Measurements from ENCODE around the gene RAF1.
"Not testable (repeated sequence)": the region's sequence is repeated elsewhere in the genome, so short reads cannot be mapped to it uniquely, and the experiment has no call there.

RAF1 gene

GRCh38 chr3:12663936-12664908 lies at the start of gene RAF1:
Gene RAF1 (minus strand): TSS chr3:12664117. CDS start chr3:12618721, 45,396 bp downstream.
- peak within 1 kb of the TSS; percentile 94 for H2AFZ ChIP-seq (ENCODE audit: low read length, unreplicated experiment)
- peak within 1 kb of the TSS; percentile 97 for H3K4me3 ChIP-seq (ENCODE audit: low read depth, low read length)
- no peaks in the 10 kb centered on the region for H3K27me3 ChIP-seq (ENCODE audit: insufficient read depth, low read length)
- H3K4me1 ChIP-seq (ENCODE audit: control insufficient read depth, insufficient read depth, low read length, unreplicated experiment), result peaks cover 21% of the 10 kb centered on the region
- H3K27ac ChIP-seq (ENCODE audit: low read depth, low read length), result peak within 1 kb of the TSS; percentile 92
- H3K79me2 ChIP-seq (ENCODE audit: control insufficient read depth, insufficient read depth, low read length, unreplicated experiment), result peaks cover 45% of the 10 kb centered on the region
- no peaks in the 10 kb centered on the region for H3K36me3 ChIP-seq (ENCODE audit: insufficient read depth, low read length)

- Histone ChIP-seq H3K4me3 (ENCODE audit: low read depth, low read length) (no peak overlapping the region), H3K4me1 (ENCODE audit: control insufficient read depth, insufficient read depth, low read length, unreplicated experiment) (no peaks in the 10 kb centered on the region), H3K79me2 (ENCODE audit: control insufficient read depth, insufficient read depth, low read length, unreplicated experiment) (no peaks in the 10 kb centered on the region), H3K36me3 (ENCODE audit: insufficient read depth, low read length) (no peaks in the 10 kb centered on the region), H3K27me3 (ENCODE audit: insufficient read depth, low read length) (no peaks in the 10 kb centered on the region), H2AFZ (ENCODE audit: low read length, unreplicated experiment) (no peak overlapping the region), H3K27ac (ENCODE audit: low read depth, low read length) (no peak overlapping the region)
Observed at GRCh38 chr3:12710062-12710461, 46.1 kb upstream of the RAF1 start.

- H3K27me3 ChIP-seq (ENCODE audit: insufficient read depth, low read length), result no peaks in the 10 kb centered on the region
- H3K27ac ChIP-seq (ENCODE audit: low read depth, low read length), result no peak overlapping the region
- no peaks in the 10 kb centered on the region for H3K36me3 ChIP-seq (ENCODE audit: insufficient read depth, low read length)
- H3K4me3 ChIP-seq (ENCODE audit: low read depth, low read length), result no peak overlapping the region
- no peaks in the 10 kb centered on the region for H3K79me2 ChIP-seq (ENCODE audit: control insufficient read depth, insufficient read depth, low read length, unreplicated experiment)
- no peak overlapping the region for H2AFZ ChIP-seq (ENCODE audit: low read length, unreplicated experiment)
- H3K4me1 ChIP-seq (ENCODE audit: control insufficient read depth, insufficient read depth, low read length, unreplicated experiment), result no peaks in the 10 kb centered on the region
Observed at GRCh38 chr3:12709334-12709733, 45.4 kb upstream of the RAF1 start.

GRCh38 chr3:12708584-12709192 lies 44.8 kb upstream of the RAF1 start:
- Histone ChIP-seq H3K36me3 (ENCODE audit: insufficient read depth, low read length) (no peaks in the 10 kb centered on the region), H3K79me2 (ENCODE audit: control insufficient read depth, insufficient read depth, low read length, unreplicated experiment) (no peaks in the 10 kb centered on the region), H3K27me3 (ENCODE audit: insufficient read depth, low read length) (no peaks in the 10 kb centered on the region), H3K4me1 (ENCODE audit: control insufficient read depth, insufficient read depth, low read length, unreplicated experiment) (no peaks in the 10 kb centered on the region), H3K4me3 (ENCODE audit: low read depth, low read length) (no peak overlapping the region), H2AFZ (ENCODE audit: low read length, unreplicated experiment) (no peak overlapping the region), H3K27ac (ENCODE audit: low read depth, low read length) (no peak overlapping the region)

GRCh38 chr3:12707449-12707848 lies 43.5 kb upstream of the RAF1 start:
- Histone ChIP-seq H3K4me1 (ENCODE audit: control insufficient read depth, insufficient read depth, low read length, unreplicated experiment) (no peaks in the 10 kb centered on the region), H3K27me3 (ENCODE audit: insufficient read depth, low read length) (no peaks in the 10 kb centered on the region), H2AFZ (ENCODE audit: low read length, unreplicated experiment) (no peak overlapping the region), H3K79me2 (ENCODE audit: control insufficient read depth, insufficient read depth, low read length, unreplicated experiment) (no peaks in the 10 kb centered on the region), H3K27ac (ENCODE audit: low read depth, low read length) (no peak overlapping the region), H3K36me3 (ENCODE audit: insufficient read depth, low read length) (no peaks in the 10 kb centered on the region), H3K4me3 (ENCODE audit: low read depth, low read length) (no peak overlapping the region)

GRCh38 chr3:12706504-12707253 lies 42.8 kb upstream of the RAF1 start:
- H2AFZ ChIP-seq (ENCODE audit: low read length, unreplicated experiment), result no peak overlapping the region
- no peak overlapping the region for H3K4me3 ChIP-seq (ENCODE audit: low read depth, low read length)
- H3K36me3 ChIP-seq (ENCODE audit: insufficient read depth, low read length), result no peaks in the 10 kb centered on the region
- H3K4me1 ChIP-seq (ENCODE audit: control insufficient read depth, insufficient read depth, low read length, unreplicated experiment), result no peaks in the 10 kb centered on the region
- no peaks in the 10 kb centered on the region for H3K79me2 ChIP-seq (ENCODE audit: control insufficient read depth, insufficient read depth, low read length, unreplicated experiment)
- no peak overlapping the region for H3K27ac ChIP-seq (ENCODE audit: low read depth, low read length)
- no peaks in the 10 kb centered on the region for H3K27me3 ChIP-seq (ENCODE audit: insufficient read depth, low read length)

- Histone ChIP-seq H3K27me3 (ENCODE audit: insufficient read depth, low read length) (no peaks in the 10 kb centered on the region), H3K36me3 (ENCODE audit: insufficient read depth, low read length) (no peaks in the 10 kb centered on the region), H3K4me3 (ENCODE audit: low read depth, low read length) (no peak overlapping the region), H2AFZ (ENCODE audit: low read length, unreplicated experiment) (no peak overlapping the region), H3K27ac (ENCODE audit: low read depth, low read length) (no peak overlapping the region), H3K4me1 (ENCODE audit: control insufficient read depth, insufficient read depth, low read length, unreplicated experiment) (no peaks in the 10 kb centered on the region), H3K79me2 (ENCODE audit: control insufficient read depth, insufficient read depth, low read length, unreplicated experiment) (no peaks in the 10 kb centered on the region)
Observed at GRCh38 chr3:12705981-12706380, 42.1 kb upstream of the RAF1 start.

GRCh38 chr3:12705374-12705926 lies 41.5 kb upstream of the RAF1 start:
- Histone ChIP-seq H3K4me1 (ENCODE audit: control insufficient read depth, insufficient read depth, low read length, unreplicated experiment) (no peaks in the 10 kb centered on the region), H3K27me3 (ENCODE audit: insufficient read depth, low read length) (no peaks in the 10 kb centered on the region), H3K36me3 (ENCODE audit: insufficient read depth, low read length) (no peaks in the 10 kb centered on the region), H3K79me2 (ENCODE audit: control insufficient read depth, insufficient read depth, low read length, unreplicated experiment) (no peaks in the 10 kb centered on the region), H3K4me3 (ENCODE audit: low read depth, low read length) (no peak overlapping the region), H2AFZ (ENCODE audit: low read length, unreplicated experiment) (no peak overlapping the region), H3K27ac (ENCODE audit: low read depth, low read length) (no peak overlapping the region)

- no peaks in the 10 kb centered on the region for H3K4me1 ChIP-seq (ENCODE audit: control insufficient read depth, insufficient read depth, low read length, unreplicated experiment)
- no peaks in the 10 kb centered on the region for H3K79me2 ChIP-seq (ENCODE audit: control insufficient read depth, insufficient read depth, low read length, unreplicated experiment)
- no peaks in the 10 kb centered on the region for H3K27me3 ChIP-seq (ENCODE audit: insufficient read depth, low read length)
- no peak overlapping the region for H2AFZ ChIP-seq (ENCODE audit: low read length, unreplicated experiment)
- no peak overlapping the region for H3K4me3 ChIP-seq (ENCODE audit: low read depth, low read length)
- no peak overlapping the region for H3K27ac ChIP-seq (ENCODE audit: low read depth, low read length)
- no peaks in the 10 kb centered on the region for H3K36me3 ChIP-seq (ENCODE audit: insufficient read depth, low read length)
Observed at GRCh38 chr3:12702501-12702900, 38.6 kb upstream of the RAF1 start.

GRCh38 chr3:12701601-12702000 lies 37.7 kb upstream of the RAF1 start:
- not testable (repeated sequence) for H2AFZ ChIP-seq (ENCODE audit: low read length, unreplicated experiment); H3K36me3 ChIP-seq (ENCODE audit: insufficient read depth, low read length); H3K79me2 ChIP-seq (ENCODE audit: control insufficient read depth, insufficient read depth, low read length, unreplicated experiment); H3K4me3 ChIP-seq (ENCODE audit: low read depth, low read length); H3K27me3 ChIP-seq (ENCODE audit: insufficient read depth, low read length); H3K4me1 ChIP-seq (ENCODE audit: control insufficient read depth, insufficient read depth, low read length, unreplicated experiment); H3K27ac ChIP-seq (ENCODE audit: low read depth, low read length)
